ENCODE data around the gene FASTKD3. TPM values are rescaled to one million over a fixed set of nuclear protein-coding genes. Genes with fewer than 3 reads are reported as not detected.

The FASTKD3 gene
- total and polyA plus RNA-seq, 10 of the 15 experiments (the other 5 are each of a cell fraction or from before 2014, with no cell fraction given) = 12.1 to 59.6 (median 25.3) TPM

GRCh38 chr5:7828269-7828668 is 40.6 kb downstream of the FASTKD3 start:
- no peak overlapping the region for H3K4me3 ChIP-seq
- H3K9ac ChIP-seq (ENCODE audit: control insufficient read depth, insufficient read depth, low read length) = no peak overlapping the region
- SMC1A ChIA-PET (ENCODE audit: uncharacterized antibody, unreplicated experiment) = no interaction called here
- no peak overlapping the region for H3K27ac ChIP-seq (ENCODE audit: control insufficient read depth, insufficient read depth)
- H3K27me3 ChIP-seq (replicated peaks in 1 of 2; ENCODE audit: control insufficient read depth in 2 of 2, insufficient read depth in 2 of 2, low read length in 1 of 2) = no peaks in the 10 kb centered on the region; a peak in 1 of 4 replicates
- H3K4me1 ChIP-seq (ENCODE audit: control insufficient read depth, insufficient read depth, low read length) = no peaks in the 10 kb centered on the region
- 51% methylated on average over 10 of the region's 10 CpGs for WGBS (ENCODE audit: insufficient coverage, insufficient replicate concordance, low lambda C conversion rate, missing lambda C conversion rate)
- in situ Hi-C loops (cut with MboI) = no loop called here
- intact Hi-C loops (cut with micrococcal nuclease; ENCODE audit: unreplicated experiment) = no loop called here
- no peak for FAIRE-seq
- H3K36me3 ChIP-seq (ENCODE audit: control insufficient read depth in 2 of 2, insufficient read depth in 2 of 2, low read length in 1 of 2) = no peaks in the 10 kb centered on the region
- BruUV-seq (replicated peaks) = no TSS peak
- H2AFZ ChIP-seq (ENCODE audit: control insufficient read depth, low read depth, low read length) = no peak overlapping the region
- POLR2A ChIA-PET = no interaction called here
- TF ChIP-seq MAX (IDR thresholded peaks at IDR 0.05; ENCODE audit: low read depth, low read length) = no peak
- TF ChIP-seq NR2F1 (conservative IDR thresholded peaks at IDR 0.05) = no peak
- TF ChIP-seq SUPT20H (IDR thresholded peaks at IDR 0.05; ENCODE audit: borderline replicate concordance, control insufficient read depth, low read depth, low read length) = no peak
- DNase-seq (ENCODE audit: low read depth, low spot score) = no peak
- RAD21 ChIA-PET (ENCODE audit: unreplicated experiment) = no interaction called here
- no peak overlapping the region for H3K4me2 ChIP-seq (ENCODE audit: control insufficient read depth, insufficient read depth)
- CTCF ChIA-PET = no interaction called here
- H4K20me1 ChIP-seq (ENCODE audit: control insufficient read depth, insufficient read depth) = no peaks in the 10 kb centered on the region
- H3K9me3 ChIP-seq (replicated peaks; ENCODE audit: control insufficient read depth, insufficient read depth, low read length) = no peaks in the 10 kb centered on the region
- no peak for ATAC-seq
- H3K79me2 ChIP-seq (ENCODE audit: control insufficient read depth, insufficient read depth, low read length) = no peaks in the 10 kb centered on the region

DNA sequence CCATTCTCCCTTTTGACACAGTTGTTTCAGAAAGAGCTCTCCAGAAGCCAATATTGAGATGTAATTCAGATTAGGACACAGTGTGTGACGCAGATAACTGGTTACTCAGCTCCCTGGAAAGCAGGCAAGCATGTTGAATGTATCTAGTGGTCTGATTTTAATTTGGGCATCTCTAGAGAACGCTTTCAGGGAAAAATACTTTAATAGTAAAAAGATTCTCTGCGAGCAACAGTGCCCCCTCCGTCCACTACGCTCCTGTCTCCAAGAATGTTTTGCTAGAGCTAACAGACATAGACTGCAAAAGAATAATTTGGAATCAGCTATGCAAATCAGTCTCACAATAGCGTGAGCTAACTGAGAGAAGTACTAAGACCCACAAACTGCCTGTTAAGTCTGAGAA is 41.2 kb downstream of the FASTKD3 start:
- FAIRE-seq (no peak), DNase-seq (ENCODE audit: low read depth, low spot score) (no peak), ATAC-seq (no peak)
- ChIA-PET SMC1A (ENCODE audit: uncharacterized antibody, unreplicated experiment) (no interaction called here), POLR2A (no interaction called here), RAD21 (ENCODE audit: unreplicated experiment) (no interaction called here), CTCF (no interaction called here)
- Histone ChIP-seq H3K9me3 (replicated peaks; ENCODE audit: control insufficient read depth, insufficient read depth, low read length) (no peaks in the 10 kb centered on the region), H3K36me3 (ENCODE audit: control insufficient read depth in 2 of 2, insufficient read depth in 2 of 2, low read length in 1 of 2) (no peaks in the 10 kb centered on the region), H4K20me1 (ENCODE audit: control insufficient read depth, insufficient read depth) (no peaks in the 10 kb centered on the region), H2AFZ (ENCODE audit: control insufficient read depth, low read depth, low read length) (no peak overlapping the region), H3K4me1 (ENCODE audit: control insufficient read depth, insufficient read depth, low read length) (no peaks in the 10 kb centered on the region), H3K27ac (ENCODE audit: control insufficient read depth, insufficient read depth) (no peak overlapping the region), H3K4me3 (no peak overlapping the region), H3K27me3 (replicated peaks in 1 of 2; ENCODE audit: control insufficient read depth in 2 of 2, insufficient read depth in 2 of 2, low read length in 1 of 2) (peaks cover 0 to 1% of the 10 kb centered on the region in 2 experiments; a peak in 2 of 4 replicates), H3K9ac (ENCODE audit: control insufficient read depth, insufficient read depth, low read length) (no peak overlapping the region), H3K4me2 (ENCODE audit: control insufficient read depth, insufficient read depth) (no peak overlapping the region), H3K79me2 (ENCODE audit: control insufficient read depth, insufficient read depth, low read length) (no peaks in the 10 kb centered on the region)
- WGBS (ENCODE audit: insufficient coverage, insufficient replicate concordance, low lambda C conversion rate, missing lambda C conversion rate) = 19% methylated on average over 6 of the region's 6 CpGs
- no TSS peak for BruUV-seq (replicated peaks)
- in situ Hi-C loops (cut with MboI) = no loop called here
- intact Hi-C loops (cut with micrococcal nuclease; ENCODE audit: unreplicated experiment) = no loop called here
- TF ChIP-seq KLF5 (IDR thresholded peaks at IDR 0.05; ENCODE audit: partially characterized antibody) (no peak), IRF5 (IDR thresholded peaks at IDR 0.05; ENCODE audit: borderline replicate concordance) (no peak), POLR2AphosphoS5 (IDR thresholded peaks at IDR 0.05; ENCODE audit: low read length) (no peak), MYC (IDR thresholded peaks at IDR 0.05; ENCODE audit: insufficient read depth, insufficient read length, insufficient replicate concordance, low read length, severe bottlenecking) (no peak), CREB1 (IDR thresholded peaks at IDR 0.05; ENCODE audit: low read depth) (no peak), SUZ12 (IDR thresholded peaks at IDR 0.05; ENCODE audit: unreplicated experiment) (no peak), IKZF1 (conservative IDR thresholded peaks at IDR 0.05) (no peak), NFYB (IDR thresholded peaks at IDR 0.05; ENCODE audit: insufficient read depth, low read depth, low read length) (no peak), RAD51 (IDR thresholded peaks at IDR 0.05) (no peak), CREM (IDR thresholded peaks at IDR 0.05; ENCODE audit: low read depth) (no peak), NR2F1 (conservative IDR thresholded peaks at IDR 0.05) (no peak)
- TF ChIP-seq, protein P1, sequence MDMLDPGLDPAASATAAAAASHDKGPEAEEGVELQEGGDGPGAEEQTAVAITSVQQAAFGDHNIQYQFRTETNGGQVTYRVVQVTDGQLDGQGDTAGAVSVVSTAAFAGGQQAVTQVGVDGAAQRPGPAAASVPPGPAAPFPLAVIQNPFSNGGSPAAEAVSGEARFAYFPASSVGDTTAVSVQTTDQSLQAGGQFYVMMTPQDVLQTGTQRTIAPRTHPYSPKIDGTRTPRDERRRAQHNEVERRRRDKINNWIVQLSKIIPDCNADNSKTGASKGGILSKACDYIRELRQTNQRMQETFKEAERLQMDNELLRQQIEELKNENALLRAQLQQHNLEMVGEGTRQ (IDR thresholded peaks at IDR 0.05; ENCODE audit: borderline replicate concordance, low read depth, low read length) = no peak
- TF ChIP-seq, protein P2, sequence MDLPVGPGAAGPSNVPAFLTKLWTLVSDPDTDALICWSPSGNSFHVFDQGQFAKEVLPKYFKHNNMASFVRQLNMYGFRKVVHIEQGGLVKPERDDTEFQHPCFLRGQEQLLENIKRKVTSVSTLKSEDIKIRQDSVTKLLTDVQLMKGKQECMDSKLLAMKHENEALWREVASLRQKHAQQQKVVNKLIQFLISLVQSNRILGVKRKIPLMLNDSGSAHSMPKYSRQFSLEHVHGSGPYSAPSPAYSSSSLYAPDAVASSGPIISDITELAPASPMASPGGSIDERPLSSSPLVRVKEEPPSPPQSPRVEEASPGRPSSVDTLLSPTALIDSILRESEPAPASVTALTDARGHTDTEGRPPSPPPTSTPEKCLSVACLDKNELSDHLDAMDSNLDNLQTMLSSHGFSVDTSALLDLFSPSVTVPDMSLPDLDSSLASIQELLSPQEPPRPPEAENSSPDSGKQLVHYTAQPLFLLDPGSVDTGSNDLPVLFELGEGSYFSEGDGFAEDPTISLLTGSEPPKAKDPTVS (IDR thresholded peaks at IDR 0.05; ENCODE audit: low read depth, low read length) = no peak
